T-helper 1 cell treated with Interleukin-12 subunit alpha and Interleukin-12 subunit beta and Interleukin-4 antibody, amounts not matched to agents 30 ng/mL and 1 ng/mL, for 36 hours (primary cell): ENCODE data around the gene OCA2. TPM values are rescaled to one million over a fixed set of nuclear protein-coding genes. Genes with fewer than 3 reads are reported as not detected.

ENCODE experiments used
- intact Hi-C: fragments of 100-400 bp; cut with micrococcal nuclease; formaldehyde crosslinking; loops from one replicate; pipeline ENCODE4 v1.15.1; 2024
- total RNA-seq: library from RNA; stranded (reverse); gene quantifications from 2 replicates; pipeline ENCODE4 v1.2.3, GENCODE V29; 2022

OCA2 gene
- total RNA-seq, 1 donor from 2014 or later, result not detected

DNA sequence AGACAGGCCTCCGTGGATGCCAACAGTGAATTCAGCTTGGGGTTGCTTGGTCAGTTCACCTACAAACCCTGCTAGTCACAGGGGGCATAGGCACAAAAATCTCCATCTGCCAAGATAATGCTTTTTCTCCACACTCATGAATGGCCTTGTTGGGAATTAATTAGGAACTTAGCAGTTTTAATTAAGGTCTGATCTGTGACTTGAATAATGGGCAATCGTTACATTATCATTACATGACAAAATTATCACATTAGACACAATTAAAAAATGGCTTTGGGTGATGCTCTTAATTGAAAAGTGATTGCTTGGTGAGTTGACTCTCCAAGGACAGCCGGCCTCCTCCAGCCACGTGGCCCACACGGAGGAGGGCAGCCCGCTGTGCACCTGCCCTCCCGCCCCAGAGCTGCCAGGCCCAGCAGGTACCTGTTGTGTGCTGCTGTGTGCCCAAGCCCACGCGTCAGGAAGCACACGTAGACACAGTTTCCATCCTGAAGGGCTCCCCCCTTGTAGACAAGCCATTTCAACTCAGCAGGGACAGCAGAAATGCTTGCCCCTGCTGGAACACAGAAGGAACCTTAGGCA is 274.2 kb downstream of the OCA2 start:
- intact Hi-C loops, result no loop called here

DNA sequence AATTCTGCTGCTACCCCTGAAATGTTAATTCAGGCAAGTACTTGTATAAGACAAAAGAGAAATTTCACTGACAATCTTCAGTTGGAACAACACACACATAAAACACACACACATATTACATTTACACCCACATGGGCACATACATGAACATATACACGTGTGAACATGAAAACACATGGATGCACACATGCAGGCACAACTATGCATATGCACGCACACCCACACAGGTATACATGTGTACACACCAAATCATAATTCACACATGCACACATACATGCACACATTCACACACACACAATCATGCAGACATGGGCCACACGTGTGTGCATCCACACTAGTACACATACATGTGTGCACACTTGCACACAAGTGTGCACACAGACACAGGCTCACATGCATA is 277.8 kb downstream of the OCA2 start:
- intact Hi-C loops, result no loop called here

DNA sequence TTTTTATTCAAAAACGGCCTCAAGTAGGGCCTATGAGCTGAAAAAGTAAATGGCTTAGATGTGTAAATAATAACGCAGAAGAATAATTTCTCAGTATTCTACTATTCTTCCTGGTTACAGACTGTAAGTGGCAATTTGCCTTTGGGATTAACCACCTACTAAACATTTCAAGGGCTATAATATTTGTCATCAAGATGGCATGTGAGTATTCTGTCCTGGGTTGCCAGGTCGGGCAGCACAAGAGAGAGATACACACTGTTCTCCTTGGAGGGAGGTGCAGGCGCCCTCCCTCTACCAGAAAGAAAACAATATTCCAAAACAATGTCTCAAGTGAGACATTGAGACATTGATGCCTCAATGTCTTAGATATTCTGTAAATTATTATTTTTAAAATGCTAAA is 278.4 kb downstream of the OCA2 start:
- intact Hi-C loops, result no loop called here

DNA sequence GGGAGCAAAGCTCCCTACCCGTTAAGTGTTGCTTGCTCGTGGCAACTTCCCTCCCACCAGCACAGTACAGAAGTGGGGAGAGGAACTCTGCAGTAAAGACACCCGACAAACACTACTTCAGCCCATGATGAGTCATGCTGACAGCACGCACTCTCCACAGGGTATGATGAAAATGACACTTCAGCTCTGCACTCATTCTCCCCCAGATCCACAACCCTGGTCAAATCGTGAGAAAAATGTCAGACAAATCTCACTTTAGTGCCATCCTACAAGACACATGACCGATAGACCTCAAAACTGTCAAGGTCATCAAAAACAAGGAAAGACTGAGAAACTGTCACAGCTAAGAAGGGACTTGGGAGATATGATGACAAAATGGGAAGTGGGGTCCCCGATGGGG is 278.9 kb downstream of the OCA2 start:
- intact Hi-C loops, result no loop called here

DNA sequence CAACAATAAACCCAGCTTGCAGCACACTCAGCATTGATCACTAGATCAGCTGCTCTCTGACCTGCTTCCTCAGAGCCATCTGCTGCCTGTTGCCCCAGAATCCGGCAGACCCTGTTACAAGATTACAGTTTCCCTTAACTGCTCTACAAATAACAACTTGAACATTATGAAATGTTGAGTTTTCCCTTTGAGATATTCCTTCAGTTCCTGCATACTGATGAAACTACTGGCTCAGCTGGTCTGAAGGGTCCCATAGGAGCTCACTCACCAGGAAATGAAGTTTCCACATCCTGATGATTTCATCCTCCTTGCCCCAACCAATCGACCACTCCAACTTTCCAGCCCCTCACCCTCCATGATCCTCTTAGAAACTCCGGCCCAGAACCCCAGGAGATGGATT is 281.9 kb downstream of the OCA2 start:
- intact Hi-C loops, result no loop called here

DNA sequence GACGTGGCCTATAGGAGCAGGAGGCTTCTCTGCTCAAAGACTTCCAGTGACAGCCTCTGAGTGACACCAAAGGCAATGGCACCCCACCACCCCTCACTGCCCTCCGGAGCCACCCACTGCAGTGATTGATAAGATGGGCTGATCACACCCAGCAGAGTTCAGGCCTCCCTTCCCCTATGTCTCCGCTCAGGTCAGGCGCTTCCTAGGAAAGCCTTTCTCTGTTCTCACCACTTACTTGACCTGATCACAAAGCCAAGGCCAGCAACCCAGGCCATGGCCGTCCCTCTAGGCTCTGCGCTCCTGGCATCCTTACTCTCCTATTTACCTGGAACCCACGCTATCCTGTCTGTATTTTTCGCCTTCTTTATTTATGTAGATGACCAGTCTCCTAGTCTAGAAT is 282.3 kb downstream of the OCA2 start:
- intact Hi-C loops, result no loop called here

DNA sequence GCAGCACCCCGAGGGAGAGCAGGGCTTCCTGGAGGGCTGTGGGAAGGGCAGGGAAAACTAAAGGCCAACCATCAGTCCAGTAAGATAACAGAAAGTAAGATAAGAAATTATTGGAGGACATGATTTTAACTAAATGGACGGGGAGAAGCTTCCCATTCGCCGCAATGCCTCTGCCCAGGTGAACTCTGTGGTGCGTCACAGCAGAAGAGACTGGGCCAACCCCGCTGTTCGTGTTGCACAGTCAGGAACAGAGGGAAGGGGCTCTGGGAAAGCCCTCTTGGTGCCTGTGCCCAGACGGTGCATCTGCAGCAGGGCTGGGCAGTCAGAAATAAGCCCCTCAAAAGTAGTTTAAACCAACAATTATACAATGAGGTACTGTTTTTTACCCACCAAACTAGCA is 284.1 kb downstream of the OCA2 start:
- intact Hi-C loops, result no loop called here

DNA sequence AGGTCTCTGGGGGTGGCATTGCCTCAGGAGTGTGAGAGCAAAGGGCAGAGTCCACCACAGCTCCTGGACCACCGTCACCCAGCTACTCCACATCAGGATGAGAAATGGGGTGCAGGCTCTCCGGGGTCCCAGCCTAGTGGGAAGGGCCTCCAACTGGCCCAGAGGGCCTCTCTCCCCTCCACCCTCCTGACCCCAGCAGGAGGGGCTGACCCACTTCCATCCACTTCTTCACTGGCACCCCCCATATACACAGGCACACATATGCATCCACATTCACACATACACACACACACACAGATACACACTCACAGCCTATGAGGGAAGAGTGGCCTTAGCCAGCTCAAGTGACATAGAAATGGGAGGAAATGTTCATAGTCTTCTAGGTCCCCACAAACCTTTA is 286.0 kb downstream of the OCA2 start:
- intact Hi-C loops, result no loop called here

DNA sequence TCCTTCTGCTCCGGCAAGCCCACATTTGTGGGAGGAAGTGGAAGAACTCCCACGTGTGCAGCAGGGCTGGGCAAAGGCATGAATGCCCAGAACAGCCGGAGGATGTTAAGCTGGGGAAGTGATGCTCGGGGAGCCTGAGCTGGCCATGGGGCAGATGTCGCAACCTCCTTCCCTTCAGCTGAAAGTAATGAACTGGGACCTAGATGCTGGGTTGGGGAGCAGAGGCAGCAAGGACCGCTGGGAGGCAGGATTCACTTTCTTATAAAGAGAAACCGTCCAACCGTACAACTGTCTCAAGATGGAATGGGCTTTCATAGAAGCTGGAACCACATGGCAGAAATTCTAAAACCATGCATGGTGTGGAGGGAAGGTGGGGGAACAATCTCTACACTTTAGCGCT is 290.9 kb downstream of the OCA2 start:
- intact Hi-C loops, result no loop called here

DNA sequence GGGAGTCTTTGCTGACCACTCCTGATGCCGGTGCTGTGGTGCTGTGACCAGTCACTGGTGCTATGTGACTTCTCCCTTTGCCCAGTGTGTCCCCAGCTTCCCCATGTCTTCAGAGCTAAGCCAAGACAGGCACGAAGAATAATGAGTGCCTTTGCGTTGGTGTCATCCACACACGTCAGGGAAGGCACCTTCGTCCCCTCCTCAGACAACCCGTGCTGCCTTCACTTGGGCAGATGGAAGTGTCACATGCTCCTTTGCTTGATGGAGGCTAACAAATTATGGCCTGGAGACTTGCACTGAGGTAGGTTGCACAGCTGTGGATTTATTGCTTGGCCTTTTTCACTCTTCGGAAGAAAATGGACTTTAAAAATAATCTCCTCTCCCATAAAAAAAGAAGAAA is 291.8 kb downstream of the OCA2 start:
- intact Hi-C loops, result no loop called here

DNA sequence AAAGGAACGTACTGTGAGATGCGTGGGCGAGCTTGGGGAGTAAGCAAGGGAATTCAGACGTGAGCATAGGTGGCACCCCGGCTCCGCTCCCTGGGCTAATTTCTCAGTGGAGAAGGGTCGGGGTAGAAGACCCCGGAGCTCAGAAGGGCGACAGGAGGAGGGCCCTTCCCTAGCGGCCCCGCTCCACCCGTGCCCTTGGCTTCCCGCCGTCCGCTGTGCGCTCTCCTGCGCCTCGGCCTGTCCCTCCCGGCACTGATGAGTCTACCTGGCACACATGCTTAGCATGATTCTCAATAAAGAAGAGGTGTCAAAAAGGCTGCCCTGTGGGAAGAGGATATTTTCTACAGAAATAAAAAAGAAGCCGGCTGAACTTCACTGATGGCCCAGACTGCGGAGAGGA is 292.7 kb downstream of the OCA2 start:
- intact Hi-C loops, result no loop called here

DNA sequence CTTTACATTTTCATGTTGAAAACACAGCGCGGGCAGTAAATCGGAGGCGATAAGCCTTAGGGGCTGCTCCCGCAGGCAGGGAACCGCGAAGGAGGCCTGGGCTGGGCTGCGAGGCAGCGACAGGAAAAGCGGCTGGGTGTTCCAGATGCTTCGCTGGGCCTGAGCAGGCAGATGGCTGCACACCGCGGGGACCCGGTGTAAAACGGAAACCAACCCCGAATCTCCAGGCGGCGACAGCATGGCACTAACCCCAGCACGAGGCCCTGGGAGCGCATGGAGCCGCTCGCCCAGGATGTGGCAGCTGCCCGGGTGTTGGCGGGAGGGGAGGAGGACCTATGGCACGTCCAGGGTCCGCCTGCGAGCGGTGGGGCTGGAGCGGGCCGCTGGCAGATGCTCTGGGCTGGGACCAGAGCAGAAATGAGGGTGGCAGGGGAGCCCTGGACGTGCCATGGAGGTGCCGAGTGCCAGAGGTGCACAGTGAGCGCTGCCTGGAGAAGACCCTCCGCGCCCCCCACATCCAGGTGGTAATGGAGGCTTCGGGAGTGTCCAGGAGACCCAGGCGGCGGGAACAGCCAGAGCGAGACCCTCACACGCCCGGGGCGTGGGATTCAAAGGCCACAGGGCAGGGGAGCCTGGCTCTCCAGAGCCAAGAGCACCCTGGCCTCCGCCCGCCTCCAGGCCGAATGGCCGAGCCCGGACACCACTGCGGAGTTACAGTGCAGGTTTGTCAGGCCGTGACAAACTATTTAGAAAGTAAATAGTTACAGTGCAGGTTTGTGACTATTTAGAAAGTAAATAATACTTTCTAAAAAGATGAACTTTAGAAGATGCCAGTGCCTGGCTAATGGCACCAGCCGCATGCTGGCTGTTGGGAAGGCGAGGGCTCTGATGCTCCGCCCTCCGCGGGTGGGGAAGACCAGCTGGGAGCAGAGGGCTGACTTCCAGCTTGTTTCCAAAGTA is 293.6 kb downstream of the OCA2 start:
- intact Hi-C loops, result no loop called here

DNA sequence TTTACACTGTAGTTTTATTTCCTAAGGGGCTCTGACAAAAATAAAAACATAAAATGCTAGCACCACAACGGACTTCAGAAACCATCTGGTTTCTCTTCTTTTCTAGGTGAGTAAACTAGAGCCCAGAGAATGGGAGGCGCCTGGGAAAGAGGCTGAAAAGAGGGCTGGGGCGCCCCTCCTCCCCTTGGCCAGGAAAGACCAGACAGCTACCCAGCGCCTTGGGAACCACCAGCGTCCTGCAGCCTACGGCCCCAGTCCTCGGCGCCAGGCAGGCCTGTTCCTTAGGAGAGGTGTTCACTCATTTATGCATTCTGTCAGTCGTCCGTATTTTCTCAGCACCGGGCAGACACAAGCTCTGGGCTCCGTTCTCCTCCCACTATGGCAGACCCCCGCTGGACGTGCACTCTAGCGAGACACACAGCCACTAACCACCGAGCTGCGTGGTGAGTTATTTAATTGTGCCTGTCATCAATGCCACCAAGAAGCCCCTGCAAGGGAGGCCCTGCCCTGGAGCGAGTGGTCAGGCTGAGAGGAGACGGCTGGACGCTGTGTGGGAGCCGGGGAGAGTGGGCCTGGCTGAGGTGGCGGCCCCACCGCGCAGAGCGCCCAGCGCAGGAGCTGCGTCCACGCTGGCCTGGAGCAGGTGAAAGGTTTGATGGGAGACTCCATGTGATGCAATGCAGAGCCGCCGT is 294.4 kb downstream of the OCA2 start:
- intact Hi-C loops, result no loop called here

DNA sequence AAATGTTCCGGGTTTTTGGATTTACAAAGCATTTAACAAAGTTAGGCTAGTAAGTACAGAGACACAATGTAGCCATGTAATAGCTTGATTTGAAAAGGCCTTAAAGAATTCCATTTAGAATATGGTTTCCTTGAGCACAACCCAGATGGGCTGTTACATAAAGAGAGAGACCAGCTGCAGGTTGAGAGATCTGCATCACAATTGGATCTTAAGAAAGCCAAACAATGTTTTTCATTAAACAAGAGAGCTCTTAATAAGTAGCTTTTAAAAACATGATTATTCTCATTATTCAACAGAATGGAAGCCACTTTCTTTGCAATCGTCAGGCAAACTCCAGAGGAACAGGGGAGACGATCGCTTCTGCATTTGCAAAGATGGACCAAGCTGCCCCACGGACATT is 300.3 kb downstream of the OCA2 start:
- intact Hi-C loops, result no loop called here

DNA sequence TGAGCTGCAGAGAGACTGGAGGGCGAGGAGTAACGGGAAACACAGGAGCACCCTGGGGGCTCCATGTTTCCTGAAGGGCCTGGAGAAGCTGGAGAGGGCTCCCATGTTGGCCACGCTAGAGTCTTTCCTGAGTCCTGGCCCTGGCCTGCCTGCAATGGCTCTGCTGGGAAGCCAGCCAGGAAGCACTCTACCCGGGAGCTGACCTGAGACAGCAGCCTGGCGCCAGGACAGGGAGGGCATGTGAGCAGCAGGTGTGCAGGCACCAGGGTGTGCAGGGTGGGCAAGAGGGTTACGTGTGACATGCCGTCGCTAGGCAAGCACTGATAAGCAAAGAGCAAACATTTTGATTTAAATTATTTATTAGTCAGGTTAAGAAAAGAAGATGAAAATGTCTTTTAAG is 301.4 kb downstream of the OCA2 start:
- intact Hi-C loops, result no loop called here

DNA sequence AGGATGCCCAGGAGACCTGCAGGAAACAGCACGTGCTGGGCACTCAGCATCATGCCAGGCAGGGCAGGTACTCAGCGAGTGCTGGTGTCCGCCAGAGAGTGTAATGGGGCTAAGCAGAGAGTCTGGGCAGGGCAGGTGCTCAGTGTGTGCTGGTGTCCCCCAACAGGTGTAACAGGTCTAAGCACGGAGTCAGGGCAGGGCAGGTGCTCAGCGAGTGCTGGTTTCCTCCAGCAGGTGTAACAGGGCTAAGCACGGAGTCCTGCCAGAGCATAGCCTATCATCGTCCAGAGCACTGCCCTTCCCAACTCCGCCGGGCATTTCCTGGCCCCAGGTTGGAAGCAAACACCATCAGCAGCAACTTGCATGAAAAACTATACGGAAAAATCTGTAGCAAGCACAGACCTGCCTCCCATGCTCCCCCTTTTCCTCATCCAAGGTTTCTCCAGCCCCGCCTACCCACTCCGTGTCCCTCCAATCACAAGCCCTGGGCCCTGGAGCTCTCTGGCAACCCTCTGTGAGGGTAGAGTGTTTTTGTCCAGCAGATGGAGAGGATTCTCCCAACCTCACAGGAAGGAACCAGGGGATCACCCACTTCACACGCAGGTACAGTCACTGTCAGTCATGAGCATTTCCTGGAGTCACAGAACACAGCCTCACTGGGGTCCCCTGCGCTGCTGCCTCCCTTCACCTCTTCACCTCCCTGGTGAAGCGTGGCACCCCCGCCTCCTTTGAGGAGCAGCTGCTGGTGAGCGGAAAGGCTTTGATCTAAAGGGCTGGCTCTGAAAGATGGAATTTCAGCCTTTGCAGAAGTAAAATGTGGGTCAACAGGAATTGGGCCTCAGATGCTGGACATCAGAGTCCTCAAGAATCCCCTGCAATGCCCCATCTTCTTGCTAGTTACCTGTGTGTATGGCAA is 302.5 kb downstream of the OCA2 start:
- intact Hi-C loops, result no loop called here

DNA sequence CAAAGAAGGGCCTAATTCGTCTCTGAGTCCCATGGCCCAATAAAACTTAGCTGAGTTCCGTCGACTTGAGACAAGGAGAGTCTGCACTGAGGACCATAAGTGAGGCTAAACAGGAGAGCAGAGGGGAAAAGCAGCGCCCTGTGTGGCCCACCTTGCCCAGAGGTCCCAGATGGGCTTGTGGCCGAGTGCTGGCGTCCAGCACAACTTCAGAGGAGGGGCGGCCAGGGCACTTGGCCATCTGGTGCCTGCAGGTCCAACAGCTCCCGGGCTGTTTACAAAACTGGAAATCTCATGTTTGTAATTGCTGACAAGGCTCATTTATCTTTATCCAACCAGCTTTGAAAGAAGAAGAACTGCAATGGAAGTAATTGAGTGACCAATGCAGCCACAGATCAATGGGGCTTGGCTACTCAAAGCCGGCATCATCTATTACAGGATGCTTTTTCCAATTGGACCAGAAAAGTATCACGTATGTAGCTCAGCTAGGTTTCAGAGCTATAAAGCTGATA is 306.3 kb downstream of the OCA2 start:
- intact Hi-C loops, result no loop called here

DNA sequence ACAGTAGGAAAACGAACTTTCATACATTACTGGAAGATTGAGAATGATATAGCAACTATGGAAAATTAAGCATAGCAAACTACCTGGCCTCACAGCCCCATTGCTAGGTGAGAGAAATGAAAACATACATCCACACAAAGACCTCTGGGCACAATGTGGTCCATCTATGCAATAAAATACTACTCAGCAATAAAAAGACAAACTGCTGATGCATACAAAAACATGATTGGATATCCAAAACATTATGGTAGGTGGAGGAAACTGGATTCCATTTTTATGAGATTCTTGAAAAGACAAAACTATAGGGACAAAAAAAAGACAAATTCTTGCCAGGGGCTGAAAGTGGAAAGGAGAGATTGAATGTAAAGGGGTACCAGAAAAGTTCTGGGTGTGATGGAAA is 308.8 kb downstream of the OCA2 start:
- intact Hi-C loops, result no loop called here

DNA sequence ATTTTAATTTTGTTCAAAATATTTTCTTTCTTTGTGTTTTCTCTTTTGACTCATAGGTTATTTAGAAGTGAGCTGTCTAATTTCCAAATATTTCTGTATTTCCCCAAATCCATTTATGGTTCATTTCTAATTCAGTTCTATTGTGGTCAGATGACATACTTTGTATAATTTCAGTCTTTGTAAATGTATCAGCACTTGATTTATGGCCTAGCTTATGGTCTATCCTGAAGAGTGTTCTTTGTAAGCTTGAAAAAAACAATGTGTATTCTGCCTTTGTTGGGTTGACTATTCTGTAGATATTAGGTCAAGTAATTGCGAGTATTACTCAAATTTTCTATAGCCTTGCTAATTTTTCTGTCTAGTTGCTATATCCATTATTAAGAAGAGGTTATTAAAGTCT is 311.2 kb downstream of the OCA2 start:
- intact Hi-C loops, result no loop called here

DNA sequence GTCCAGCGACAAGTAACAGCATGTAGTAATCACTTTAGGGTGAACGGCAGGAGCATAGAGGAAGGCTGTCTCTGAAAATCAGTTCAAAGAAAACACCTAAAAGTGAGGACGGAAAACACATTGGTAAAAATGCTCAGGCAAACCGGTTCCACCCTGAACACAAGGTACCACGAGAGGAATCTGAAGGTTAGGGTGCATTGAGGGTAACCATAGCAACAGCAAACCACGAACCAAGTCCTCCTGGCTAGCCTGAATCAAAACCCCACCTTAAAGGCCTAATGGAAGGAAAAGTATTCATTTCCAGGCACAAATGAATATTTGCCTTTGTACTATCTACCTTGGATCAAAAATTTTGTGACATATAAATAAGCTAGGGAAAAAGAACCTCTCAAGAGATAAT is 315.0 kb downstream of the OCA2 start:
- intact Hi-C loops, result no loop called here

DNA sequence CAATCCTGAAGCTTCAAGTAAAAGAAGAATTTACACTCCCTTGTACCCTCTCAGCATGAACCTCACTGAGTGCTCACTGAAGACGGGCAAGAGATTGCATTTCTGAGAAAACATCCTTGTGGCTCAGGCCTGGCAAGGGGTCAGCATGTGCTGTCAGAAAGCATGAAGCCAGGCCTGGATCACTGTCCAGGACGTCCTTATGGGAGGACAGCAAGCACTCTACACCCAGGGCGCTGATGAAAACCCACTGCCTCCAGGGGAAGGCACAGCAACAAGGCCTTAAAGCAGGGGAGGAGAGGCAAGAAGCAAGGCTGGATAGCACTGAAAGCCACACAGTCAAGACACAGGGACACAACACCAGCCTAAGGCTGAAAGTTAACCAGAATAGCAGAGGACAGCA is 315.4 kb downstream of the OCA2 start:
- intact Hi-C loops, result no loop called here
